ENCODE results near the gene PFKFB1.

Gene PFKFB1

DNA sequence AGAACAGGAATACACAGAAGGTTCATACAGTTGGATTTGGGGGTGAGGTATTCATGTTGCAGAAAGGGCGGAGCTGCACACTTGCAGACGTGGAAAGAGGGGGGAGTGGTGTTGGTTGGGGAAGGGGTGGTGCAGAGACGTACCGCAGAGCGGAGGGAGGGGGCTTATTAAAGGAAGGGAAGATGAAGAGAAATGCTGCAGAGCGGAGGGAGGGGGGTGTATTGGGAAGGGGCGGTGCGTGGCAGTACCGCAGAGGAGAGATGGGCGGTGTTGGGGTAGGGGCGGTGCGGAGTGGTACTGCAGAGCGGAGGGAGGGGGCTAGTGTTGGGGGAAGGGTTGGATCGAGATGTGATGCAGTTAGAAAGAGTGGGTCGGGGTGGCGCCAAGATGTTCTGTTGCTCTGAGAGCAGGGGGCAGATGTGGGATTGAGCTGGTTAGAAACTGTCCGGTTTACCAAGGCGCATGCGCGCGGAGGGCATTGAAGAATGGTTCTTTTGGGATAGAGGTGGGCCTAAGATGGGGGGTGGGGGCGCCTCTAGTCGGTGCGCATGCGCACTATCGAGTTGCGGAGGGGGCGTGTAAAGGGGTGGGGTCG lies 72.5 kb downstream of the PFKFB1 start:
- peak; percentile 89 for DNase-seq

DNA sequence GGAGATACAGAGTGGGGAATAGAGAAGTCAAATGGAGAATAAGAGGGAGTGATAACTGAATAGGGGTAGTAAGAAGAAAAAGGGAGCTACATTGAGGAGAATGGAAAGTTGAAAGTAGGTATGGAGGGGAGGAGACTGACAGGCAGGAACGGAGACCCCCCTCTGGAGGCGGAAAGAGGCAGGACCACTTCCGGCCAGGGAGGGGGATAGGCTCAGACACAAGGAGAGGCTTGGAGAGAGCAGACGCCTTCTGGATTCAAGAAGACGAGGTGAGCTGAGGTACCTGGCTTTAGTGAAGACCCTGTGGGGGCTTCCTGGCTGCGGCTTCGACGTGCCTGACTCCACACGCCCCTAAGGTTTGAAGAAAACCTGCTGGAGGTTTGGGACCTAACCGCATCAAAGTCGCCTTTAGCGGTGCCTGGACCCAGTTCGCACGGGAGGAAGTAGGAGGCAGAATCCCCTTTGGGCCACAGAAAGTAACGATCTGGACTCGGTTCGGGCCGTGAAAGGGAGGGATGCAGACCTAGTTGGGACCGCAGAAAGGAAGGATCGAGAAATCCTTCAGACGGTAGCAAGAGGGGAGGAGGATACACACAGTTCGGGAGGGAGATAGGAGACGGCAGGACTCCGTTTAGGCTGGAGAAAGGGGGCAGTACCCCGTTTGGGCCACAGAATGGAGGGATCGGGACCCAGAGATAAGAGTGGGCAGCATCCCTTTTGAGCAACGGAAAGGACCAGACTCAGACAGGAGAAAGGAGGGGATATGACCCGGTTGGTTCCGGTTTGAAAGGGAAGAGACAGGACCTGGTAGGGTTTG lies 73.2 kb downstream of the PFKFB1 start, which contains the start of gene TRO:
Gene TRO (plus strand): TSS at position 215 of the 817 bp plus-strand sequence. CDS start 1,423 bp downstream, outside the sequence.
- peak; percentile 76 for DNase-seq

DNA sequence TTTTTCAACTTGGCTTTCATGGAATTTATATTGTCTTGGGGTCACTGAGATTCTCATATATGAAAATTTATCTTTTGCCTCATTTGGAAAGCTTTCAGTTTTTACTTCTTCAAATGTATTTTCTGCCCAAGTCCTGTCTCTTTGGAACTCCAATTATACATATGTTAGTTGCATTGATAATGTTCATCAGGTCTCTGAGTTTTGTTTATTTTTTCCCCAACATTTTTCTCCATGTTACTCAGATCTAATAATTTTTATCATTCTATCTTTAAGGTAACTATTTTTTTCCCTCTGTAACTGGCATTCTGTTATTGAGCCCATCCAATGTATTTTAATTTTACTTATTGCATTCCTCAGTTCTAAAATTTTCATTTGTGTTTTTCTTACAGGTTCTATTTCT lies 84.0 kb downstream of the PFKFB1 start:
- DNase-seq: no peak

DNA sequence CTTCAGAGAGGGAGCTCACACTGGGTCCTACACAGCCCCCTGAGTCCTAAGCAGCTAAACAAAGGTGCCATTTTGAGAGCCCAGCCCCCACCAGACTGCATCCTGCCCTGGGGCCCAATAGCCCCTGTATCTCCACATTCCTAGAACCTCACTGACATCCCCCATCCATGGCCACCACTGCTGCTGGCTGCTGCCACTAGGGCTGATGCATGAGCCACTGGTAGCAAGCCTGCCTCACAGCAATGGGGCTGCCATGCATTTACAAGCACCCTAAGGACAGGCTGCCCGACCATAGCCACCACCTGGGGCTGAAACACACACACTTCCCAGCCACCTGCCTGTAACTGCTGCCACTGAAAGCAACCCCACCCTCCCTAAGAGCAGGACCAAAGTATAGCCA lies 99.8 kb downstream of the PFKFB1 start:
- no peak for DNase-seq

DNA sequence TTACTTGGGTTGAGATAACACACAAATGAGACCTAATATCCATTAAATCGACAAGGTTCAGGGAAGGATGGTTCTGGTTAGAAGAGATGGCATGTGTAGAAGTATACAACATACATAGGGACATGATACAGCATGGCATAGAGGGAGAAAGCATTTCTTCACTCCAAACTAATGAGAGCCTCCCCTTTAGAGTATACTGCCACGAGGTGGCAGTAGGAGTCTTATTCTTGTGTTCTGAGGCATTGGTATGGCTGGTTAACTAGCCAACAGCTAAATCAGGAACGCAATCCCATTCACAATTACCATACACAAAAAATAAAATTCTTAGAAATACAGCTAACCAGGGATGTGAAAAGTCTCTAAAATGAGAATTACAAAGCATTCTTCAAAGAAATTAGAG lies 102.4 kb downstream of the PFKFB1 start:
- no peak for DNase-seq

DNA sequence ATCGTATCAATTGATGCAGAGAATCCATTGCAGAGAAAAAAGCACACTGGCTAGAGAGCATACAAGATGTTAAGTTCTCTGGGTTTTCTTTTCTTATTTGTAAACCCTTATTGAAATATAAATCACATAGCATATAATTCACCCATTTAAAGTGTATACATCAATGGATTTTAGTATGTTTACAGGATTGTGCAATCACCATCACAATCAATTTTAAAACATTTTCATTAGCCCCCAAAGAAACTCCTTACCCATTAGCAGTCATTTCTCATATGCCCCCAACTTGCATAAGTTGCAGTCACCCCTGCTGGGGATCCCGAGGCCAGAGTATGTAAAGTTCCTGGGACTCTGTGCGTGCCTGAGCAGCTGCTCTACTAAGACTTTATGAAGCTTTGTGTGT lies 108.2 kb downstream of the PFKFB1 start:
- DNase-seq: no peak

All from left hindlimb (tissue), 1 donor.